Transverse colon (tissue), 3 donors: ENCODE results near the gene PID1.

Experiments
- CTCF ChIP-seq, 5 experiments: fragments of 200-600 bp in 3 of 5; fragments of 450-650 bp in 2 of 5; sonication (generic) in 3 of 5; IDR thresholded peaks; 1 replicate in 2 of 5; 2 replicates in 3 of 5; pipeline ENCODE4 v1.5.1; 2016 to 2017; ENCODE audit warnings: antibody characterized with exemption in 5 of 5, inconsistent platforms in 3 of 5, mild to moderate bottlenecking in 2 of 5, moderate library complexity in 1 of 5
- EP300 ChIP-seq: sonication (generic); formaldehyde crosslinking; IDR thresholded peaks from one replicate; pipeline ENCODE4 v1.6.1; 2017; ENCODE audit warnings: antibody characterized with exemption, low read depth
- POLR2A ChIP-seq: fragments of 450-650 bp; IDR thresholded peaks from one replicate; pipeline ENCODE4 v1.6.1; 2016; ENCODE audit warnings: antibody characterized with exemption, mild to moderate bottlenecking, moderate library complexity

DNA sequence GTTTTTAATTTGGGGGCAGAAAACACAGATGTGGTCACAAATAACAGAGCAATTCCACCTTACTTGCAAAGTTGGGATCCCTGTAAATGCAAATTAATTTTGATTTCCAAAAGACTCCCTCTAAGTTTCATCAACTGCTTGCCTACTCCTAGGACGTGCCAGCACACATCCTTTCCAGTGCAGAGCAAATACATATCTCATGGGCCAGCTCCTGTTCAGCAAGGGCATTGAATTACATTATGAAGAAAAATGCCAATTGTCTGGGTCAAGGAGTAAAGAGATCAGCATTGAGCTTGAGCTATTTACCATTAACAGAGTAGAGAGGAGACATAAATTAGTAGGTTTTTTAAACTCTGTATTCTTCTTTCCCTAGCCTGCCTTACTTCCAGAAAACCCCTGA, 18.8 kb downstream of the PID1 start:
- no peak for TF ChIP-seq CTCF (IDR thresholded peaks at IDR 0.05)
- no peak for TF ChIP-seq EP300
- no peak for TF ChIP-seq POLR2A
